ENCODE data around the gene FBXO30. TPM values are rescaled to one million over a fixed set of nuclear protein-coding genes. Genes with fewer than 3 reads are reported as not detected.

The FBXO30 gene
- total and polyA plus RNA-seq, 7 experiments from 2014 or later: 1.1 to 5.1 (median 3.1) TPM

DNA sequence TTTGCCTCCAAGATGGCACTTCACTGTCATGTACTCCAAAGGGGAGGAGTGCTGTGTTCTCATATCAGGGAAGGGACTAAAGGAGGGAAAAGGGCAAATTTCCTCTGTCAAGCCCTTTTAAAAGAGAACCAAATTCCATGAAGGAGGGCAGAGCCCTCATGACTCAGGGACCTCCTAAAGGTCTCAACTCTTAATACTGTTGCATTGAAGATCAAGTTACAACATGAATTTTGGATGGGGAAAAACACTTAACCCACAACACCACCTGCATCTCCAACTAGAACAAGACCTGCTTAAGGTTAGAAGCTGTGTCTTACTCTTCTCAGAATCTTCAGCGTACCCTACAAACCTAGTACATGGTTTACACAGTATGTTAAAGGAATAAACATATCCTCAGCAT, 23.7 kb upstream of the FBXO30 start:
- H3K4me1 Mint-ChIP-seq: peaks cover 0 to 8% (median 0%) of the 10 kb centered on the region in 7 donors
- H3K36me3 Mint-ChIP-seq: peaks cover 0 to 35% (median 5%) of the 10 kb centered on the region in 5 donors
- intact Hi-C loops (cut with micrococcal nuclease): no loop called here
- Histone ChIP-seq H3K36me3 (ENCODE audit: control insufficient read depth in 2 of 3, insufficient read depth in 3 of 3, low read length in 3 of 3) (no peaks in the 10 kb centered on the region), H3K27ac (ENCODE audit: low read depth, low read length) (no peak overlapping the region), H3K4me3 (ENCODE audit: low read length) (no peak overlapping the region), H3K4me1 (ENCODE audit: control insufficient read depth in 2 of 2, insufficient read depth in 2 of 2, low read length in 2 of 2) (no peaks in the 10 kb centered on the region), H3K9me3 (ENCODE audit: control insufficient read depth in 2 of 3, low read length in 3 of 3) (no peaks in the 10 kb centered on the region), H3K27me3 (ENCODE audit: control insufficient read depth in 2 of 2, insufficient read depth in 2 of 2, low read length in 2 of 2) (no peaks in the 10 kb centered on the region)
- ATAC-seq (no peak), DNase-seq (no peak)
- H3K9me3 Mint-ChIP-seq: peaks cover 0 to 5% (median 0%) of the 10 kb centered on the region in 11 donors
- H3K27ac Mint-ChIP-seq: no peak overlapping the region
- no peak overlapping the region for H3K4me3 Mint-ChIP-seq
- ChIA-PET POLR2A (no interaction called here), CTCF (no interaction called here)
- no peaks in the 10 kb centered on the region for H3K27me3 Mint-ChIP-seq

DNA sequence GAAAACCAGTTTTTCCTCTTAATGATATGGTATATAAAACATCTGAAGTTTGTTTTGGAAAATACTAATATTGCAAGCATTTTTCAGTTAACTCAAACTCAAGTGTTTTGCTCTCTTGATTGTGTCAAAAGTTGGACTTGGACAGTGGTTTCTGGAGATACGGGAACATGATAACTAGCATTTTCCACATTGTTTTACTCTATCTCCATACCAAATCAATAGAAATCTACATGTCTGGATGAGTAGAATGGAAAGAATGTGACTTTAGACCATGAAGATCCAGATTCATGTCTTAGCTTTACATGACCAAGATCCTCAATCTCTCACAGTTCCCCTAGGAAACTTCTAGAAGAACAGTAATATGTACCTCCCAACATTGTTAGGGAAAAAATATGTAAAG, 22.2 kb upstream of the FBXO30 start:
- no peak overlapping the region for H3K27ac ChIP-seq (ENCODE audit: low read depth, low read length)
- intact Hi-C loops (cut with micrococcal nuclease): no loop called here
- no peaks in the 10 kb centered on the region for H3K4me1 ChIP-seq (ENCODE audit: control insufficient read depth in 2 of 2, insufficient read depth in 2 of 2, low read length in 2 of 2)
- no peak overlapping the region for H3K27ac Mint-ChIP-seq
- no peak overlapping the region for H3K4me3 Mint-ChIP-seq
- H3K27me3 Mint-ChIP-seq: no peaks in the 10 kb centered on the region
- DNase-seq (no peak), ATAC-seq (no peak)
- ChIA-PET CTCF (no interaction called here), POLR2A (no interaction called here)
- no peaks in the 10 kb centered on the region for H3K27me3 ChIP-seq (ENCODE audit: control insufficient read depth in 2 of 2, insufficient read depth in 2 of 2, low read length in 2 of 2)
- H3K4me3 ChIP-seq (ENCODE audit: low read length): no peak overlapping the region
- H3K36me3 Mint-ChIP-seq: peaks cover 0 to 27% (median 7%) of the 10 kb centered on the region in 5 donors
- H3K9me3 ChIP-seq (ENCODE audit: control insufficient read depth in 2 of 3, low read length in 3 of 3): no peaks in the 10 kb centered on the region
- peaks cover 0 to 8% (median 0%) of the 10 kb centered on the region in 7 donors for H3K4me1 Mint-ChIP-seq
- peaks cover 0 to 5% (median 0%) of the 10 kb centered on the region in 11 donors for H3K9me3 Mint-ChIP-seq
- H3K36me3 ChIP-seq (ENCODE audit: control insufficient read depth in 2 of 3, insufficient read depth in 3 of 3, low read length in 3 of 3): no peaks in the 10 kb centered on the region

GRCh38 chr6:145836170-145836569, 21.6 kb upstream of the FBXO30 start:
- Histone ChIP-seq H3K4me3 (ENCODE audit: low read length) (no peak overlapping the region), H3K4me1 (ENCODE audit: control insufficient read depth in 2 of 2, insufficient read depth in 2 of 2, low read length in 2 of 2) (no peaks in the 10 kb centered on the region), H3K9me3 (ENCODE audit: control insufficient read depth in 2 of 3, low read length in 3 of 3) (no peaks in the 10 kb centered on the region), H3K36me3 (ENCODE audit: control insufficient read depth in 2 of 3, insufficient read depth in 3 of 3, low read length in 3 of 3) (no peaks in the 10 kb centered on the region), H3K27me3 (ENCODE audit: control insufficient read depth in 2 of 2, insufficient read depth in 2 of 2, low read length in 2 of 2) (no peaks in the 10 kb centered on the region), H3K27ac (ENCODE audit: low read depth, low read length) (no peak overlapping the region)
- POLR2A ChIA-PET: no interaction called here
- Mint-ChIP-seq H3K27ac (no peak overlapping the region), H3K4me1 (peaks cover 0 to 8% (median 0%) of the 10 kb centered on the region in 7 donors), H3K9me3 (peaks cover 0 to 5% (median 0%) of the 10 kb centered on the region in 11 donors), H3K36me3 (peaks cover 0 to 28% (median 10%) of the 10 kb centered on the region in 5 donors), H3K27me3 (no peaks in the 10 kb centered on the region), H3K4me3 (no peak overlapping the region)
- intact Hi-C loops (cut with micrococcal nuclease): no loop called here
- ATAC-seq (no peak), DNase-seq (no peak)
- CTCF ChIA-PET: no interaction called here

DNA sequence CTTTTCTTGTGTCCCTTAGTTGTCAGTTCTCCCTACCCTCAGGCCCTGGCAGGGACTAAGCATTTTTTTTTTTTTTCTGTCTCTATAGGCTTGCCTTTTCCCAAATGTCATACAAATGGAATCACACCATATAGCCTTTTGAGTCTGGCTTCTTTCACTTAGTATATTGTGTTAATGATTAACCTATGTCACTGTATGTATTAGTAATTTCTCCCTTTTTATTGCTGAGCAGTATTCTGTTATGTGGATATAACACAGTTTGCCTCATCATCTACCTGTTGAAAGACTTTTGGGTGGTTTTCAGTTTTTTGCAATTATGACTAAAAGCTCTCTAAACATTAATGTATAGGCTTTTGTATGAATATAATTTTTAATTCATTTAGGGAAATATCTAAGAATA, 16.0 kb upstream of the FBXO30 start:
- peaks cover 0 to 2% (median 0%) of the 10 kb centered on the region in 5 donors for H3K27me3 Mint-ChIP-seq
- H3K9me3 ChIP-seq (ENCODE audit: control insufficient read depth in 2 of 3, low read length in 3 of 3): no peaks in the 10 kb centered on the region
- no peak overlapping the region for H3K4me3 ChIP-seq (ENCODE audit: low read length)
- intact Hi-C loops (cut with micrococcal nuclease): no loop called here
- H3K9me3 Mint-ChIP-seq: no peaks in the 10 kb centered on the region
- no peaks in the 10 kb centered on the region for H3K36me3 ChIP-seq (ENCODE audit: control insufficient read depth in 2 of 3, insufficient read depth in 3 of 3, low read length in 3 of 3)
- no peaks in the 10 kb centered on the region for H3K4me1 ChIP-seq (ENCODE audit: control insufficient read depth in 2 of 2, insufficient read depth in 2 of 2, low read length in 2 of 2)
- ATAC-seq (no peak), DNase-seq (no peak)
- H3K27me3 ChIP-seq (ENCODE audit: control insufficient read depth in 2 of 2, insufficient read depth in 2 of 2, low read length in 2 of 2): no peaks in the 10 kb centered on the region
- H3K36me3 Mint-ChIP-seq: peaks cover 0 to 26% (median 5%) of the 10 kb centered on the region in 5 donors
- no peak overlapping the region for H3K27ac ChIP-seq (ENCODE audit: low read depth, low read length)
- H3K4me3 Mint-ChIP-seq: no peak overlapping the region
- no peak overlapping the region for H3K27ac Mint-ChIP-seq
- peaks cover 0 to 2% (median 0%) of the 10 kb centered on the region in 7 donors for H3K4me1 Mint-ChIP-seq
- ChIA-PET POLR2A (interaction anchor here (0.6 to 0.7 kb wide), 2 partner anchors 15 to 1614 kb away, joined by 3 to 4 read pairs; no protein-coding TSS in a partner anchor), CTCF (no interaction called here)

DNA sequence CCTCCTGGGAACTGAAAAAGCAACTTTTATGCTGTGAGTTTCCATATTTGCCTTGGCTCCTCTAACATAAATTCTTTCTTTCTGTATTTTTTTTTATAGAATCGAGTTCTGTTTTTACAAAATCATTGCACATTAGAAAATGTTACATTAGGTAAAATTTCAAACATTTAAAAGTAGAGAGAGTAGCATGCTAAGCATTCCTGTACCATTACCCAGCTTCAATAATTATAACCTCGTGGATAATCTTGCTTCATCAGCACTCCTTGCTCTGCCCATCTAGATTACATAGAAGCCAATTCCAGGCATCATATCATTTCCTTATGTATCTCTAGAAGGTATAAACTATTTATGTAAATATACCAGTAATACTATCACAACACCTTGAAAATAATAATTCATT, 15.4 kb upstream of the FBXO30 start:
- Mint-ChIP-seq H3K4me3 (no peak overlapping the region), H3K27me3 (peaks cover 0 to 2% (median 0%) of the 10 kb centered on the region in 5 donors), H3K27ac (no peak overlapping the region), H3K36me3 (peaks cover 0 to 23% (median 5%) of the 10 kb centered on the region in 5 donors), H3K4me1 (peaks cover 0 to under 1% (median 0%) of the 10 kb centered on the region in 7 donors), H3K9me3 (no peaks in the 10 kb centered on the region)
- no peaks in the 10 kb centered on the region for H3K9me3 ChIP-seq (ENCODE audit: control insufficient read depth in 2 of 3, low read length in 3 of 3)
- no peaks in the 10 kb centered on the region for H3K36me3 ChIP-seq (ENCODE audit: control insufficient read depth in 2 of 3, insufficient read depth in 3 of 3, low read length in 3 of 3)
- no peak for ATAC-seq
- intact Hi-C loops (cut with micrococcal nuclease): loop anchor here in 1 of 2 donors (5.0 kb wide), 1 partner anchor 633 kb away; no protein-coding TSS in a partner anchor
- no peak for DNase-seq
- POLR2A ChIA-PET: interaction anchor here (0.6 to 0.7 kb wide), 2 partner anchors 15 to 1613 kb away, joined by 3 to 4 read pairs; no protein-coding TSS in a partner anchor
- H3K4me1 ChIP-seq (ENCODE audit: control insufficient read depth in 2 of 2, insufficient read depth in 2 of 2, low read length in 2 of 2): no peaks in the 10 kb centered on the region
- H3K27ac ChIP-seq (ENCODE audit: low read depth, low read length): no peak overlapping the region
- no peaks in the 10 kb centered on the region for H3K27me3 ChIP-seq (ENCODE audit: control insufficient read depth in 2 of 2, insufficient read depth in 2 of 2, low read length in 2 of 2)
- CTCF ChIA-PET: no interaction called here
- no peak overlapping the region for H3K4me3 ChIP-seq (ENCODE audit: low read length)

DNA sequence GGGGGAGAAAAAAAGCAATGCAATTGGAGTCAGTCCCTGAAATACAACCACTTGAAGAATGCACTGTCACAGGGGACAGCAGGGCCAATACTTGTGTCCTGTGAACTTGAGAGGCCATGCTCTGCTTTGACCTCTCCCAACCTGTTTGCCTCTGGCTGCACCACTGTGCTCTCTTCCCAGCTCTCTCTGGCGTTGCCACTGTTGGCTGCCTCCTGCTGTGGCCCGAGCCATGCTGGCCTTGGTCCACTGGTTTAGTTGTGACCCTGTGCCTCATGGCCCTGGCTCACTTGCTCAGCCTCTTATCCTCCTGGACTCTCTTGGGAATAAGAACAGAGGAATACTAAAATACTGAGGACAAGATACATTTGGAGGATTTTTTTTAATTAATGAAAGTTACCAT, 14.5 kb upstream of the FBXO30 start:
- peaks cover 0 to 18% (median 5%) of the 10 kb centered on the region in 5 donors for H3K36me3 Mint-ChIP-seq
- H3K4me3 ChIP-seq (ENCODE audit: low read length): no peak overlapping the region
- H3K4me1 Mint-ChIP-seq: no peaks in the 10 kb centered on the region
- intact Hi-C loops (cut with micrococcal nuclease): loop anchor here in 1 of 2 donors (5.0 kb wide), 1 partner anchor 632 kb away; no protein-coding TSS in a partner anchor
- no peaks in the 10 kb centered on the region for H3K9me3 Mint-ChIP-seq
- peaks cover 0 to 2% (median 0%) of the 10 kb centered on the region in 5 donors for H3K27me3 Mint-ChIP-seq
- no peak overlapping the region for H3K27ac Mint-ChIP-seq
- H3K9me3 ChIP-seq (ENCODE audit: control insufficient read depth in 2 of 3, low read length in 3 of 3): no peaks in the 10 kb centered on the region
- no peak overlapping the region for H3K27ac ChIP-seq (ENCODE audit: low read depth, low read length)
- DNase-seq (no peak), ATAC-seq (no peak)
- no peaks in the 10 kb centered on the region for H3K36me3 ChIP-seq (ENCODE audit: control insufficient read depth in 2 of 3, insufficient read depth in 3 of 3, low read length in 3 of 3)
- H3K27me3 ChIP-seq (ENCODE audit: control insufficient read depth in 2 of 2, insufficient read depth in 2 of 2, low read length in 2 of 2): no peaks in the 10 kb centered on the region
- ChIA-PET CTCF (no interaction called here), POLR2A (no interaction called here)
- no peaks in the 10 kb centered on the region for H3K4me1 ChIP-seq (ENCODE audit: control insufficient read depth in 2 of 2, insufficient read depth in 2 of 2, low read length in 2 of 2)
- H3K4me3 Mint-ChIP-seq: no peak overlapping the region

GRCh38 chr6:145824344-145824743, 9.7 kb upstream of the FBXO30 start:
- Histone ChIP-seq H3K36me3 (ENCODE audit: control insufficient read depth in 2 of 3, insufficient read depth in 3 of 3, low read length in 3 of 3) (no peaks in the 10 kb centered on the region), H3K4me3 (ENCODE audit: low read length) (no peak overlapping the region), H3K27me3 (ENCODE audit: control insufficient read depth in 2 of 2, insufficient read depth in 2 of 2, low read length in 2 of 2) (no peaks in the 10 kb centered on the region), H3K9me3 (ENCODE audit: control insufficient read depth in 2 of 3, low read length in 3 of 3) (no peaks in the 10 kb centered on the region), H3K4me1 (ENCODE audit: control insufficient read depth in 2 of 2, insufficient read depth in 2 of 2, low read length in 2 of 2) (peaks cover 0 to 5% of the 10 kb centered on the region in 2 donors), H3K27ac (ENCODE audit: low read depth, low read length) (no peak overlapping the region)
- Mint-ChIP-seq H3K27ac (no peak overlapping the region), H3K36me3 (peaks cover 0 to 18% (median 3%) of the 10 kb centered on the region in 5 donors), H3K9me3 (no peaks in the 10 kb centered on the region), H3K4me1 (peaks cover 0 to 23% (median 5%) of the 10 kb centered on the region in 7 donors), H3K27me3 (peaks cover 0 to 2% (median 0%) of the 10 kb centered on the region in 5 donors), H3K4me3 (no peak overlapping the region)
- intact Hi-C loops (cut with micrococcal nuclease): no loop called here
- ChIA-PET CTCF (interaction anchor here (0.9 kb wide), 1 partner anchor 17 kb away, joined by 3 read pairs; no protein-coding TSS in a partner anchor), POLR2A (no interaction called here)
- no peak for ATAC-seq
- no peak for DNase-seq

Measured in naive thymus-derived CD4-positive, alpha-beta T cell (primary cell).